HCT116 (cell line): ENCODE results near the gene ING3. TPM values are rescaled to one million over a fixed set of nuclear protein-coding genes. Genes with fewer than 3 reads are reported as not detected.

Source experiments
- ATAC-seq: fragments of 200-7000 bp; cut with Tn5 transposase; 2 replicates; pipeline ENCODE4 v1.9.1; 2020; ENCODE audit warnings: mild to moderate bottlenecking, moderate library complexity
- BruUV-seq: library from RNA; stranded (reverse); fragments of 400-500 nt; replicated peaks from 2 replicates; lab custom pipeline; 2021; lab: Mats Ljungman, UMichigan
- CTCF ChIA-PET: fragments of 300-600 bp; sonication (Branson Sonifier 250); formaldehyde crosslinking; loops from one replicate; lab custom pipeline; 2021; ENCODE audit warnings: antibody characterized with exemption; lab: Charles Lee
- POLR2A ChIA-PET: fragments of 300-600, 350-600 bp; sonication (Branson Sonifier 250); formaldehyde crosslinking; loops from one replicate; lab custom pipeline; 2021; ENCODE audit warnings: antibody characterized with exemption; lab: Charles Lee
- RAD21 ChIA-PET, 2 experiments: fragments of 300-600 bp; sonication (Branson Sonifier 250); formaldehyde crosslinking; loops; one replicate each; lab custom pipeline; 2023; ENCODE audit warnings: low total read pairs in 2 of 2; ENCODE audit not compliant: uncharacterized antibody in 2 of 2, unreplicated experiment in 2 of 2, low non-redundant PET in 1 of 2; lab: Charles Lee
- DNase-seq: peaks from one replicate; pipeline ENCODE4 v3.0.0-alpha.2; 2010; ENCODE audit warnings: low read depth, low spot score
- H2AFZ ChIP-seq: fragments of 200-600 bp; shearing (Covaris generic), sonication (generic); 2 replicates; pipeline ENCODE4 v1.6.1; 2017; ENCODE audit warnings: low read depth, mixed run types, mixed read lengths, antibody characterized with exemption, low read length; ENCODE audit not compliant: poor library complexity, severe bottlenecking
- H3K27ac ChIP-seq: 2 replicates; pipeline ENCODE4 v1.5.1; 2012; ENCODE audit warnings: low read depth, low read length
- H3K27me3 ChIP-seq: fragments of 200-600 bp; sonication (generic); 2 replicates; pipeline ENCODE4 v1.6.1; 2016; ENCODE audit warnings: mixed run types, low read length, mixed read lengths; ENCODE audit not compliant: insufficient read depth
- H3K36me3 ChIP-seq, 2 experiments: fragments of 200-500 bp in 1 of 2; fragments of 200-600 bp in 1 of 2; sonication (Bioruptor generic) in 1 of 2; sonication (generic) in 1 of 2; 2 replicates each; pipeline versions ENCODE4 v1.5.1 to v1.6.1; 2014 to 2016; ENCODE audit warnings: low read length in 2 of 2, inconsistent platforms in 1 of 2, mixed read lengths in 1 of 2, mixed run types in 1 of 2; ENCODE audit not compliant: insufficient read depth in 2 of 2, control insufficient read depth in 1 of 2
- H3K4me1 ChIP-seq, 2 experiments: fragments of 200-600 bp in 1 of 2; sonication (generic) in 1 of 2; 2 replicates each; pipeline versions ENCODE4 v1.5.1 to v1.6.1; 2012 to 2017; ENCODE audit warnings: low read length in 2 of 2, inconsistent platforms in 1 of 2, mild to moderate bottlenecking in 1 of 2, mixed read lengths in 1 of 2, mixed run types in 1 of 2, moderate library complexity in 1 of 2; ENCODE audit not compliant: insufficient read depth in 2 of 2, control insufficient read depth in 1 of 2
- H3K4me2 ChIP-seq: fragments of 200-600 bp; sonication (generic); 2 replicates; pipeline ENCODE4 v1.6.1; 2017; ENCODE audit warnings: mixed run types, low read length, mixed read lengths
- H3K4me3 ChIP-seq, 2 experiments: fragments of 200-600 bp in 1 of 2; sonication (generic) in 1 of 2; replicated peaks in 1 of 2; 2 replicates each; pipeline ENCODE4 v1.5.1; 2011 to 2016; ENCODE audit warnings: low read length in 2 of 2, control low read depth in 1 of 2, low read depth in 1 of 2, mild to moderate bottlenecking in 1 of 2, mixed read lengths in 1 of 2, mixed run types in 1 of 2
- H3K79me2 ChIP-seq: fragments of 200-600 bp; sonication (generic); 2 replicates; pipeline ENCODE4 v1.6.1; 2017; ENCODE audit warnings: mild to moderate bottlenecking, mixed run types, low read length, moderate library complexity, mixed read lengths; ENCODE audit not compliant: insufficient read depth
- H3K9ac ChIP-seq: fragments of 200-600 bp; sonication (generic); 2 replicates; pipeline ENCODE4 v1.6.1; 2016; ENCODE audit warnings: low read length, mixed read lengths
- H3K9me2 ChIP-seq: fragments of 200-600 bp; sonication (generic), shearing (Covaris generic); 2 replicates; pipeline ENCODE4 v1.6.1; 2017; ENCODE audit warnings: mixed run types, mild to moderate bottlenecking, moderate library complexity; ENCODE audit not compliant: insufficient read depth
- H3K9me3 ChIP-seq, 2 experiments: fragments of 200-500 bp in 1 of 2; fragments of 200-600 bp in 1 of 2; sonication (Bioruptor generic) in 1 of 2; sonication (generic) in 1 of 2; 2 replicates each; pipeline ENCODE4 v1.6.1; 2014 to 2017; ENCODE audit warnings: low read length in 2 of 2, mixed read lengths in 2 of 2, inconsistent platforms in 1 of 2, low read depth in 1 of 2, mild to moderate bottlenecking in 1 of 2, mixed run types in 1 of 2, moderate library complexity in 1 of 2; ENCODE audit not compliant: control insufficient read depth in 1 of 2, insufficient read depth in 1 of 2
- H4K20me1 ChIP-seq: fragments of 200-600 bp; sonication (generic), shearing (Covaris generic); 2 replicates; pipeline ENCODE4 v1.6.1; 2017; ENCODE audit warnings: mixed run types, mild to moderate bottlenecking, moderate library complexity; ENCODE audit not compliant: insufficient read depth
- CBX3 ChIP-seq: IDR thresholded peaks from 2 replicates; pipeline ENCODE4 v1.6.1; 2012; ENCODE audit warnings: low read depth
- EGR1 ChIP-seq: IDR thresholded peaks from 2 replicates; pipeline ENCODE4 v1.6.1; 2012; ENCODE audit warnings: low read depth
- ELF1 ChIP-seq: IDR thresholded peaks from 2 replicates; pipeline ENCODE4 v1.6.1; 2012; ENCODE audit warnings: low read depth, borderline replicate concordance
- EZH2phosphoT487 ChIP-seq: fragments of 200-600 bp; IDR thresholded peaks from 2 replicates; pipeline ENCODE4 v1.6.1; 2018; ENCODE audit warnings: antibody characterized with exemption, borderline replicate concordance
- FOSL1 ChIP-seq: IDR thresholded peaks from 2 replicates; pipeline ENCODE4 v1.6.1; 2012; ENCODE audit warnings: low read depth
- JUND ChIP-seq: IDR thresholded peaks from 2 replicates; pipeline ENCODE4 v1.6.1; 2012
- POLR2A ChIP-seq: IDR thresholded peaks from 2 replicates; pipeline ENCODE4 v1.7.0; 2011; ENCODE audit warnings: borderline replicate concordance; ENCODE audit not compliant: insufficient read depth, insufficient read length; ENCODE audit errors: extremely low read depth
- POLR2AphosphoS5 ChIP-seq: IDR thresholded peaks from 2 replicates; pipeline ENCODE4 v1.6.1; 2011; ENCODE audit warnings: mild to moderate bottlenecking, low read depth, low read length, moderate library complexity
- RAD21 ChIP-seq: IDR thresholded peaks from 2 replicates; pipeline ENCODE4 v1.6.1; 2012; ENCODE audit warnings: low read depth, mild to moderate bottlenecking
- REST ChIP-seq: IDR thresholded peaks from 2 replicates; pipeline ENCODE4 v1.6.1; 2012; ENCODE audit warnings: low read depth
- SIN3A ChIP-seq: IDR thresholded peaks from 2 replicates; pipeline ENCODE4 v1.6.1; 2012; ENCODE audit warnings: low read depth
- YY1 ChIP-seq: IDR thresholded peaks from 2 replicates; pipeline ENCODE4 v1.6.1; 2011; ENCODE audit warnings: low read length, low read depth, moderate library complexity, mild to moderate bottlenecking; ENCODE audit not compliant: insufficient replicate concordance; ENCODE audit errors: extremely low read depth
- ZBTB33 ChIP-seq: IDR thresholded peaks from 2 replicates; pipeline ENCODE4 v1.6.1; 2011; ENCODE audit warnings: mild to moderate bottlenecking, low read length, moderate library complexity; ENCODE audit not compliant: insufficient replicate concordance; ENCODE audit errors: extremely low read depth
- intact Hi-C: fragments of 100-400 bp; cut with micrococcal nuclease; formaldehyde crosslinking; loops from 2 replicates; pipeline ENCODE4 v1.10.0; 2022
- total RNA-seq: library from RNA; stranded (reverse); gene quantifications from one replicate; pipeline ENCODE4 v1.2.1, GENCODE V29; 2021; ENCODE audit not compliant: unreplicated experiment
- TF ChIP-seq, protein P1 (sequence below): IDR thresholded peaks from 2 replicates; pipeline ENCODE4 v1.6.1; 2012

The ING3 gene
- total RNA-seq, 1 experiment from 2014 or later, result 16.2 TPM

DNA sequence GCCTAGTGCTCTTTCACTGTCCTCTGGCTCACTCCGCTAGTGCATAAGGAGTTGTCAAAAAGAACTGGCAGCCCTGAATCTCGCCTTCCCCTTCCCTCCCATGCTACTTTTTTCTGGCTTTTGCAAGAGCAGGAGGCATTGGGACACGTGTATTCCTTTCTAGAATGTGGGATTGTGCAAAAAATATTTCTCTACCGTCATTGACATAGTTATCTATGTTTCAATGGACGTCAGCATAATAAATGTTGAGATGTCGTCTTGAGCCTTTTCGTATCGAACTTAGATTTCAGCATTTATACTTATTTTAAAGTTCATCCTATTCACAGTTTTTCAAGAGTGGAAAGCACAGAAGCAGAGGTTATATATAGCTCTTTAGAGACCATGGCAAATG is 727 bp downstream of the ING3 start:
- POLR2A ChIA-PET, result interaction anchor here (1.2 to 1.5 kb wide), 2 partner anchors 9 to 159 kb away, joined by 4 to 5 read pairs; no protein-coding TSS in a partner anchor
- Histone ChIP-seq H3K36me3 (peaks cover 7 to 11% of the 10 kb centered on the region in 2 experiments; a peak in 2 of 4 replicates), H2AFZ (peak overlapping the region; percentile 60), H3K4me2 (peak overlapping the region; percentile 91), H3K9me3 (no peaks in the 10 kb centered on the region), H3K79me2 (peaks cover 23% of the 10 kb centered on the region), H3K4me3 (peak overlapping the region; percentile 61 to 83), H3K9me2 (no peaks in the 10 kb centered on the region), H3K27ac (peak overlapping the region; percentile 44; the same call in 1 of the 2 replicates), H3K27me3 (no peaks in the 10 kb centered on the region), H4K20me1 (no peaks in the 10 kb centered on the region), H3K9ac (peak overlapping the region; percentile 80), H3K4me1 (peaks cover 3 to 15% of the 10 kb centered on the region in 2 experiments; a peak in 3 of 4 replicates)
- TF ChIP-seq CBX3 (0 out of 2 replicates have a peak, but pooled peaks have one; percentile 10), POLR2AphosphoS5 (no peak)
- intact Hi-C loops, result loop anchor here (5.0 kb wide), 1 partner anchor 386 kb away; no protein-coding TSS in a partner anchor
- CTCF ChIA-PET, result interaction anchor here (1.5 kb wide), 1 partner anchor 157 kb away, joined by 6 read pairs; no protein-coding TSS in a partner anchor
- RAD21 ChIA-PET, result no interaction called here
- TSS peak; percentile 62 for BruUV-seq
- DNase-seq, result no peak
- ATAC-seq, result no peak

DNA sequence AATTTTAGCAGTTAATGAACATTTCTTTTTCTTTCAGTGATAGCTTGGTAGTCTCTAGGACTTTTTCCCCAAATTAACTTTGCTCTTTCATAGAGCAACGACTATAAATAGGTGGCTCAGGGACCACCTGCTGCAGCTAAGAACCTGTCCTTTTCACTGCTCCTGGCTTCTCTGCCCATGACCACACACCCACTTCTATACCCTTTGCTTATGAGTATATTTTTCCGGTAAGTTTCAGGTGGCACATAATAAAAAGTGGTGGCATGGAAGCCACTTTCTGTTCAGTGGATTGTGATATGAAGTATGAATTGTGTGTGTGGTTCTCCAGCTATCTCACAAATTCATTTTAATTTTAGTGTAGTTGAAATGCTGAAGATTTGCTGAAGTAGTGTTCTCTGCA is 1.2 kb downstream of the ING3 start:
- POLR2A ChIA-PET, result no interaction called here
- no peaks in the 10 kb centered on the region for H4K20me1 ChIP-seq
- no peaks in the 10 kb centered on the region for H3K9me3 ChIP-seq
- H3K27me3 ChIP-seq, result no peaks in the 10 kb centered on the region
- peak overlapping the region; percentile 61 to 83 for H3K4me3 ChIP-seq
- peak overlapping the region; percentile 91 for H3K4me2 ChIP-seq
- RAD21 ChIA-PET, result no interaction called here
- no peak overlapping the region for H3K27ac ChIP-seq
- peaks cover 10 to 11% of the 10 kb centered on the region in 2 experiments; a peak in 2 of 4 replicates for H3K36me3 ChIP-seq
- H3K9ac ChIP-seq, result peak overlapping the region; percentile 80
- CTCF ChIA-PET, result no interaction called here
- peaks cover 3 to 15% of the 10 kb centered on the region in 2 experiments; a peak in 3 of 4 replicates for H3K4me1 ChIP-seq
- no peak overlapping the region for H2AFZ ChIP-seq
- ATAC-seq, result no peak
- H3K9me2 ChIP-seq, result no peaks in the 10 kb centered on the region
- no TSS peak for BruUV-seq
- no peak for DNase-seq
- H3K79me2 ChIP-seq, result peaks cover 23% of the 10 kb centered on the region
- intact Hi-C loops, result loop anchor here (5.0 kb wide), 1 partner anchor 385 kb away; no protein-coding TSS in a partner anchor
- TF ChIP-seq REST (no peak), ZBTB33 (no peak), EZH2phosphoT487 (no peak), EGR1 (no peak), CBX3 (no peak), ELF1 (no peak), JUND (no peak), YY1 (no peak), FOSL1 (no peak), POLR2A (no peak), SIN3A (no peak), RAD21 (no peak)
- TF ChIP-seq, protein P1, sequence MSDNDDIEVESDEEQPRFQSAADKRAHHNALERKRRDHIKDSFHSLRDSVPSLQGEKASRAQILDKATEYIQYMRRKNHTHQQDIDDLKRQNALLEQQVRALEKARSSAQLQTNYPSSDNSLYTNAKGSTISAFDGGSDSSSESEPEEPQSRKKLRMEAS, result no peak
